ENCODE measurements around the gene FGF21. TPM values are rescaled to one million over a fixed set of nuclear protein-coding genes. Genes with fewer than 3 reads are reported as not detected.
"Not testable (repeated sequence)": the region's sequence is repeated elsewhere in the genome, so short reads cannot be mapped to it uniquely, and the experiment has no call there.

The FGF21 gene
- total RNA-seq, 1 donor from 2014 or later = not detected

GRCh38 chr19:48713864-48714755, 41.2 kb upstream of the FGF21 start:
- TF ChIP-seq CTCF (IDR thresholded peaks at IDR 0.05; ENCODE audit: partially characterized antibody, unreplicated experiment) = no peak
- Mint-ChIP-seq H3K36me3 (ENCODE audit: unreplicated experiment) (no peaks in the 10 kb centered on the region), H3K4me1 (ENCODE audit: low read depth, unreplicated experiment) (peaks cover 9% of the 10 kb centered on the region), H3K9me3 (ENCODE audit: unreplicated experiment) (peaks cover 3% of the 10 kb centered on the region), H3K27me3 (ENCODE audit: unreplicated experiment) (peaks cover 16% of the 10 kb centered on the region), H3K27ac (ENCODE audit: unreplicated experiment) (peak overlapping the region; percentile 62), H3K4me3 (ENCODE audit: unreplicated experiment) (peak overlapping the region; percentile 87)
- peak; percentile 99 for DNase-seq

GRCh38 chr19:48714759-48715675, 40.3 kb upstream of the FGF21 start:
- peaks cover 5% of the 10 kb centered on the region for H3K9me3 Mint-ChIP-seq (ENCODE audit: unreplicated experiment)
- H3K27ac Mint-ChIP-seq (ENCODE audit: unreplicated experiment) = peak overlapping the region; percentile 66
- peaks cover 17% of the 10 kb centered on the region for H3K27me3 Mint-ChIP-seq (ENCODE audit: unreplicated experiment)
- no peak for TF ChIP-seq CTCF (IDR thresholded peaks at IDR 0.05; ENCODE audit: partially characterized antibody, unreplicated experiment)
- H3K4me1 Mint-ChIP-seq (ENCODE audit: low read depth, unreplicated experiment) = peaks cover 12% of the 10 kb centered on the region
- no peak for DNase-seq
- H3K36me3 Mint-ChIP-seq (ENCODE audit: unreplicated experiment) = no peaks in the 10 kb centered on the region
- peak overlapping the region; percentile 68 for H3K4me3 Mint-ChIP-seq (ENCODE audit: unreplicated experiment)

GRCh38 chr19:48715681-48716171, 39.6 kb upstream of the FGF21 start:
- Mint-ChIP-seq H3K9me3 (ENCODE audit: unreplicated experiment) (peaks cover 5% of the 10 kb centered on the region), H3K27ac (ENCODE audit: unreplicated experiment) (no peak overlapping the region), H3K36me3 (ENCODE audit: unreplicated experiment) (no peaks in the 10 kb centered on the region), H3K4me1 (ENCODE audit: low read depth, unreplicated experiment) (peaks cover 13% of the 10 kb centered on the region), H3K27me3 (ENCODE audit: unreplicated experiment) (peaks cover 18% of the 10 kb centered on the region), H3K4me3 (ENCODE audit: unreplicated experiment) (no peak overlapping the region)
- TF ChIP-seq CTCF (IDR thresholded peaks at IDR 0.05; ENCODE audit: partially characterized antibody, unreplicated experiment) = no peak
- no peak for DNase-seq

- Mint-ChIP-seq H3K27me3 (ENCODE audit: unreplicated experiment) (peaks cover 18% of the 10 kb centered on the region), H3K4me1 (ENCODE audit: low read depth, unreplicated experiment) (peaks cover 13% of the 10 kb centered on the region), H3K4me3 (ENCODE audit: unreplicated experiment) (peak overlapping the region; percentile 55), H3K36me3 (ENCODE audit: unreplicated experiment) (no peaks in the 10 kb centered on the region), H3K27ac (ENCODE audit: unreplicated experiment) (peak overlapping the region; percentile 62), H3K9me3 (ENCODE audit: unreplicated experiment) (peaks cover 5% of the 10 kb centered on the region)
- no peak for TF ChIP-seq CTCF (IDR thresholded peaks at IDR 0.05; ENCODE audit: partially characterized antibody, unreplicated experiment)
- peak; percentile 52 for DNase-seq
These were observed 38.6 kb upstream of the FGF21 start for GRCh38 chr19:48716562-48717291.

- H3K27ac Mint-ChIP-seq (ENCODE audit: unreplicated experiment); H3K36me3 Mint-ChIP-seq (ENCODE audit: unreplicated experiment); H3K9me3 Mint-ChIP-seq (ENCODE audit: unreplicated experiment); DNase-seq; H3K4me3 Mint-ChIP-seq (ENCODE audit: unreplicated experiment): not testable (repeated sequence)
- Mint-ChIP-seq H3K27me3 (ENCODE audit: unreplicated experiment) (peaks cover 16% of the 10 kb centered on the region), H3K4me1 (ENCODE audit: low read depth, unreplicated experiment) (peaks cover 13% of the 10 kb centered on the region)
These were observed 37.2 kb upstream of the FGF21 start for GRCh38 chr19:48718106-48718505.
